GM19468 (cell line): ENCODE measurements around the gene ELMOD3.
A peak's percentile ranks its signal among the peaks of the same experiment; 100 is the strongest.
"Not testable (repeated sequence)": the region's sequence is repeated elsewhere in the genome, so short reads cannot be mapped to it uniquely, and the experiment has no call there.

ENCODE experiments used
- ATAC-seq: cut with Tn5 transposase; IDR thresholded peaks from one replicate; pipeline ENCODE4 v1.9.1; 2021; ENCODE audit warnings: mild to moderate bottlenecking, moderate library complexity, moderate number of reproducible peaks; ENCODE audit not compliant: unreplicated experiment; ENCODE audit errors: extremely low read depth

ELMOD3 gene

DNA sequence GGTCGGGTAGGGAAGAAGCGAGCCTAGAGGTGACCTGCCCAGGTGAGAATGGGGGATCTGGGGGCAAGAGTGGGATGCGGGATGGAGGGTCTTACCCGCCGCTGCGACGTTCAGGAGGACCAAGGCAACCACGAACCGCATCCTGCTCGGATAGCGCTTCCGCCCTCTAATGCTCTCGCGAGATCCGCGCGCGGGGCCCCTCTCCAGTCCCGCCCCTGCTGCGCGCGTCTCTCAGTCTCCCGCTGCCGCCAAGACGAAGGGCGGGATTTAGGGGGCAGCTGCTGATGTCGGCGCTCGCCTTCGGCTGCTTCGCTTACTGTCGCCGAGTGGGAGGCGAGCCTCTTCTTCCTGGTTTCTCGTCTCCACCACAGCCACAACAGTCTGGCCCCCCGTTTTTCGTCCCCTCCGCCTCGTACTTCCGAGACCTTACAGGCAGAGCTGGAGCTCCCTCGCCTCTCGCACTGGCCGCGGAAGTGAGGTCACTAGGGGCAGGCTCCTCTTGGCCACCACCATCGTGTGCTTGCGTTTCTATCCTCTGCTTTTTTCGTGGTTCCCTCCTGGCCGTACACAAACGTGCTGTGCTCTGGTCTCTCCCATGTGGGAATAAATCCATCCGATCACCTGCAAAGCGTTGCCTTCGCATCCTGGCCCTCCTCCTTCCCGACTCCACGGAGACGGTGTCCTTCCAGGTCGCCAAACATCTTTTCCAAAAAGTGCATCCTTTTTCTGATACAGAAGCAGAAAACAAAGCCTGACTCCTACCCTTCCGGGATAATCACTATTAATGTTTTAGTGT lies 26.5 kb upstream of the ELMOD3 start, which contains the start of gene TGOLN2:
Gene TGOLN2, minus strand, starts transcription at position 168 of the 796 bp plus-strand sequence. Its CDS starts 27 bp downstream, at position 141.
- ATAC-seq = peak; percentile 71

DNA sequence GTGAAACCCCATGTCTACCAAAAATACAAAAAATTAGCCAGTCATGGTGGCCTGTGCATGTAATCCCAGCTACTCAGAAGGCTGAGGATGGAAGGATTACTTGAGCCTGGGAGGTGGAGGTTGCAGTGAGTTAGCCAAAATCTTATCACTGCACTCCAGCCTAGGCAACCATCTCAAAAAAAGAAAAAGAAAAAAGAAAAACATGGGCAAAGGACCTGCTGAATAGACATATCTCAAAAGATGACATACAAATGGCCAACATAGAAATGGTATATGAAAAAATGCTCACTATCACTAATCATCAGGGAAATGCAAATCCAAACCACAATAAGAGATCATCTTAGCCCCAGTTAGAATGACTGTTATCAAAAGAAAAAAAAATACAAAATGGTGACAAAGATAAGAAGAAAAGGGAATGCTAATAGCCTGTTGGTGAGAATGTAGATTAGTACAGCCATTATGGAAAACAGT lies 25.4 kb upstream of the ELMOD3 start:
- ATAC-seq = no peak

DNA sequence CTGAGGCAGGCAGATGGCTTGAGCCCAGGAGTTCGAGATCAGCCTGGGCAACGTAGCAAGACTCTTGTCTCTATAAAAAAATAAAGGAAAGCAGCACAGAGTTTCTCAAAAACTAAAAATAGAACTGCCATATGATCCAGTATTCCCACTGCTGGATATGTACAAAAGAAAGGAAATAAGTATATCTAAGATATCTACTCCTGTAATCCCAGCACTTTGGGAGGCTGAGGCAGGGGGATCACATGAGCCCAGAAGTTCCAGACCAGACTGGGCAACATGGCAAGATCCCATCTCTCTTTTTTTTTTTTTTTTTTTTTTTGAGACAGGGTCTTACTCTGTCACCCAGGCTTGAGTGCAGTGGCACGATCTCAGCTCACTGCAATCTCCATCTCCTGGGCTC lies 24.9 kb upstream of the ELMOD3 start:
- not testable (repeated sequence) for ATAC-seq

DNA sequence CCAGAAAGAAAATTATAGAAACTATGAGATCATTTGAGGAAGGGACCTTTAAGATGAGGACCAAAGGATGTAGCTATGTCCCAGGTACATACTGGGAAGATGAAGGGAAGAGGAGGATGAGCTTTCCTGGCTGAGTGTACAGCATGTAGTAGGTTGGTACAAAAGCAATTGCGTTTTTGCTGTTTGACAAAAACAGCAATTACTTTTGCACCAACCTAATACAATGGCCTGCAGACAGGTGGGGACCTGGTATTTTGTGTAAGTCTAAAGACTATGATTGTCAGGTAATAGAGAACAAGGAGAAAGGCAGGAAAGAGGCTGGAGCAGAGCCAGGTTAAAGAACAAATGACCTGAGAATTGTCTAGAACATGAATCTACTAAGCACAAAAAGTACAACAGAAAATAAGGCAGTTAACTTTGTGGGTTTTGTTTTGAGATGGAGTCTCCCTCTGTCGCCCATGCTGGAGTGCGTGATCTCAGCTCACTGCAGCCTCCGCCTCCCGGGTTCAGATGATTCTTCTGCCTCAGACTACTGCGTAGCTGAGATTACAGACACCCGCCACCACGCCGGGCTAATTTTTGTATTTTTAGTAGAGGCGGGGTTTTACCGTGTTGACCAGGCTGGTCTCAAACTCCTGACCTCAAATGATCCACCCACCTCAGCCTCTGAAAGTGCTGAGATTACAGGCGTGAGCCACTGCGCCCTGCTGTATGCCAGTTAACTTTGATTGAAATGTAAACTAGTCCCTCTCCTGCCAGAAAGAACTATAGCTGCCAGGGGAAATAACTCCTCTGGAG lies 23.5 kb upstream of the ELMOD3 start:
- ATAC-seq = no peak

DNA sequence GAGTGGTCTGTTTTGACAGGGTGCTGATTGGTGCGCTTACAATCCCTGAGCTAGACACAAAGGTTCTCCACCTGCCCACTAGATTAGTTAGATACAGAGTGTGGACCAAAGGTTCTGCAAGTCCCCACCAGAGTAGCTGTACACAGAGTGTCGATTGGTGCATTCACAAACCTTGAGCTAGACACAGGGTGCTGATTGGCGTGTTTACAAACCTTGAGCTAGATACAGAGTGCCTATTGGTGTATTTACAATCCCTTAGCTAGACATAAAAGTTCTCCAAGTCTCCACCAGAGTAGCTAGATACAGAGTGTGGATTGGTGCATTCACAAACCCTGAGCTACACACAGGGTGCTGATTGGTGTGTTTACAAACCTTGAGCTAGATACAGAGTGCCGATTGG lies 20.7 kb upstream of the ELMOD3 start:
- ATAC-seq = not testable (repeated sequence)

DNA sequence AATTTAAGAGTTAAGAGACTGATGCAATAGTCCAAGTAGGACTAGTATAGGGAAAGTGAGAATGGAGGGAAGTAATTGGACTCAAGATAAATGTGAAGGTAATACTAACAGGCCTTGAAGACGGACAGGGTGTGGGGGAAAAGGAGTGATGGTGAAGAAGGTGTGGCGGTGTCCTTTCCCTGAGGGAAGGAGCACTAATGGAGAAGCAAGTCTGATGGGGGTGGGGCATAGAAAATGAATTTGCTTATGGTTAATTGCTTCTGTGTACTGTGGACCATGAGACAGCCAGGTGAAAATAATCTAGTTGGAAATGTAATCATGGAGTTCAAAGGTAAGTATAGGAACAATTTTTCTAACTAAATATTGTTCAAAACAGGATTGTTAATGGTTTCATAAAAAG lies 19.6 kb upstream of the ELMOD3 start:
- ATAC-seq = no peak

DNA sequence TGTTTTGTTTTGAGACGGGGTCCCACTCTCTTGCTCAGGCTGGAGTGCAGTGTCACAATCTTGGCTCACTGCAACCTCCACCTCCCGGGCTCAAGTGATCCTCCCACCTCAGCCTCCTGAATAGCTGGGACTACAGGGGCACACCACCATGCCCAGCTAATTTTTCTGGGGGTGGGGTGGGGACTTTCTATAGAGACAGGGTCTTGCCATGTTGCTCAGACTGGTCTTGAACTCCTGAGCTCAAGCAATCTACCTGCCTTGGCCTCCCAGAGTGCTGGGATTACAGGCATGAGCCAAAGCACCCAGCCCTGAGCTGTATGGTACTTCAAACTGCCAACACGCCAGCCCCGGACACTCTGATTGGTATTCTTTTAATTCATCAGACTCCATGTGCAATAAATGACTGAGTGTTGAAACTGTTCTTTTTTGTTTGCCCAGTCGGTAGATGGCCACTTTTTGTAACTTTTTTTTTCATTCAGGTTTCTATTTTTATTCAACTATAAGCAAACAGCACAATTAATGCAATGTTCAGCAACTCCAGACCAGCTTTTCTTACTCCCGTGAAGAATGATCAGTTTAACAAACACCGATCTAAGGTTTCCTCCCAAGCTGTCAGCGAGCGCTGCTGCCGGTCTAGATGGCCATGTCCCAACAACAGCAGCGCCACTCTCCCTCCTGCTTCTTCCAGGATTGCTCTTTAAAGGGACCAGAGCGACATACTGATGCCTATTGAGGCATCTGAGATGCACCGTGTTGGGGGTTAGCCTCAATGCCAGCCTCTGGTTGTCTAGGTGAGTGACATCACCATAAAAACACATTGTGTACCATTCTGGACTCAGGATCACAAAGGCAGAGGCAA lies 14.3 kb upstream of the ELMOD3 start:
- ATAC-seq = no peak

DNA sequence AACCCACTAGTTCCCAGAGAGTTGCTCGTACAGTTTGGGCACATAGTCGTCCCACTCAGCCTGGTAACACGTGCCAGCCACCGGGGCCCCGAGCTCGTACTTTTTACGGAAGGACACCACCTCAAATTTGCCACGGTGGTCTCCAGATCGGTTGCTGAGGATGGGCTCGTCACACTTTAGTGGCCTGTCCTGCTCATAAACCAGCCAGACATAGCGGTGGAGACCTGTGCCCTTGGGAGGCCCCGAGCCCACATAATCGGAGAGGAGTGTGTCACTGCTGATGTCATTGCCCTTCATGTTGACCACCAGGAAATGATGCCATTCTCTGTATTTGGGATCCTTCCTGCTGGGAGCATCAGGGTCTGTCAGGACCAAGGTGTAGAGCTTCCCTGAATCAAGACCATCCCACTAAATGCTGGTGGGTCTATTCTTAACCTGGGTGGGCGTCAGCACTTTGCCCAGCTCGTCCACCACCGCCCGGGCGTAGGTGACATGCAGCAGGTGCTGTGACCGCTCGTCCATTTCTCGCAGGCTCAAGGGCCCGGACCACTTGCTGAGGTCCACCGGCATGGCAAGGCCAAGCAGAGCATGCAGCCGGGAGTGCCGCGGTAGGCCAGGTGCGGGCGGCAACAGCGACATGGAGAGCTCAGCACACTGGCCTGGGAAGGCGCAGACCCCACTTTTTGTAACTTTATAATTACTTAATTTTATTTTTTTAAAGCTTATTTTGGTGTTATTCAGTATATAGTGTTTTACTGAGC lies 13.1 kb upstream of the ELMOD3 start:
- no peak for ATAC-seq

DNA sequence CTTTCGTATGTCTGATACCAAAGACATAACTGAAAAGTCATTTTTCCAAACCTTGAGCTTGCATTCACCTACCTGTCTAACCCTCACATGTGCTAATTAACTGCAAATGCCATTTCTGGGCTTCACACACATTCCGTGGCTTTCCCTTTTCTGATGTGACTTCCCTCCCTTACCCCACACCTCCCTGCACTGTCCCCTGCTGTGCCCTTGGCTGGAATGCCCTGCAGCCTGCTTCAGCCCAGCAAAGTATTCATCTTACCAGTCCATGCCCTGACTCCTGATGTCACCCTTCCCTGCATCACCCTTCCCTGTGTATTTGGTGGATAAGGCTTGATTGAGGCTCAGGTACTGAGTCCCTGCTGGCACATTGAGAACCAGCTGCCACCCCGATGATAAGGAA lies 12.4 kb upstream of the ELMOD3 start:
- ATAC-seq = no peak

DNA sequence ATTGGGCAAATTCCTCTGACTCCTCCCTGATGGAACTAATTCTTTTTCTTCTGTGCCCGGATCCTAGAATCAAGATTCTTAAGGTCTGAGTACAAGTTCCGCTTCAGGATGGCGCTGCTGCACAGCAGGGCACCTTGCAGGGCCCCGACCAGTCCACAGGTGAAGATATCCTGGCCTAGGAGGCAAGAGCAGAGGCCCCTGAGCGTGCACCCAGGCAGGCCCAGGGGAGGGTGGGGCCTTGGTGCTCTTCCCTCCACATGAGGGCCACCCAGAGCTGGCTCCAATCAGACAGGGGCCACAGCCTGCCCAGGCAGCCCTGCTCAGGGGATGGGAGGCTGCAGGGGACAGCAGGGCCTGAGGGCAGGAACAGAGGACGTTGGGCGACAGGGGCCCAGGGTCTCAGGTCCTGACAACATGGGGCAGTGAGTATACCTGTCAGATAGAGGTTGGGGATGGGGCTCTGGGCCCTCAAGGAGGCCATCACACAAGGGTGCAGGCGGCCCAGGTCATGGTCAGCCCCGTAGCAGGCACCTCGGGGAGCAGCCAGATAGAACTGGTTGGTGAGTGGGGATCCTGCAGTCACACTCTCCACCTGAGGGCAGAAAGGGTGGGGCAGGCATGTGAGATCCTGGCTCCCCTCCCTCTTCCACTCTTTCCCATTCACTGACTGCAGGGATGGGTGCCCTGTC lies 11.2 kb upstream of the ELMOD3 start:
- ATAC-seq = not testable (repeated sequence)

DNA sequence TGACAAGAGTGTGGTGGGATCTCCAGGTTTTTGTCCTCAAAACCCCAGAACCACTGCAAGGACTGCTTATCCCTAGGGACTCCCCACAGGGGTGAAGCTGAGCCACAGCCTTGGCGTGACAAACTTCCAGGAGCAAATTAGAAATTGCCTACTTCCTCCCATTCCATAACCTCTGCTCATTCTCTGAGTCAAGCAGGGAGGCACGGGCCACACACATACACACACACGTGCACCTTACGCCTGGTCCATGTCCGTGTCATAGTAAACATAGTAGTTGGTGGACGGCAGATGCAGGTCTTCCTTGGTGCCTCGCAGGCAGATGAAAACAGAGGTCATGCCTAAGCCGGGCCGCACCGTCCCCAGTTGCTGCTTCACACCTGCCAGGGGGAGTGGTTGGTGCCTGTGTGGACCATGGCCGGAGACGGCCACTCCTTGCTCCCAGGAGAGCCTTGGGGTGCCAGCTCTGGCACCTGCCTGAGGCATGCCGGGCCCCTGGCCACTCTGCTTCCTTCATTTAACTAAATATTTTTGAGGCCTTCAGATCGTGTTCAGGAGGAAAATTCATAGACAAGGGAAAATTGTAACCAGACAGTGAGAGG lies 10.1 kb upstream of the ELMOD3 start:
- ATAC-seq = no peak

DNA sequence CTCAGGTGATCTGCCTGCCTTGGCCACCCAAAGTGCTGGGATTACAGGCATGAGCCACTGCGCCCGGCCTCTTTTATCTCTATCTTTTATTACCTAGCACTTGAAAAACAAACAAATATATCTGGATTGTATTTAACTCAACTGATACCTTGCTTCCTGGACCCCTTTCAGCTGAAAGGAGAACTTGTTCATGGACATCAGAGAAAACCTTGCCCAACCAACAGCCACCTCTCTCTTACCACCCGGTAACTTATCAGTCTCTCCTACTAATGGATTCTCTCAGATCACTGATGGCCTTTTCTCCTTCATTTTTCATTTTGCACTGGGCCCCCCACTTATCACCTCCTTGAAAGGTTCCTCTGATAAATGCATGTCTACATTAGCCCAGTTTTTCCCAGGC lies 7.0 kb upstream of the ELMOD3 start:
- ATAC-seq = no peak

DNA sequence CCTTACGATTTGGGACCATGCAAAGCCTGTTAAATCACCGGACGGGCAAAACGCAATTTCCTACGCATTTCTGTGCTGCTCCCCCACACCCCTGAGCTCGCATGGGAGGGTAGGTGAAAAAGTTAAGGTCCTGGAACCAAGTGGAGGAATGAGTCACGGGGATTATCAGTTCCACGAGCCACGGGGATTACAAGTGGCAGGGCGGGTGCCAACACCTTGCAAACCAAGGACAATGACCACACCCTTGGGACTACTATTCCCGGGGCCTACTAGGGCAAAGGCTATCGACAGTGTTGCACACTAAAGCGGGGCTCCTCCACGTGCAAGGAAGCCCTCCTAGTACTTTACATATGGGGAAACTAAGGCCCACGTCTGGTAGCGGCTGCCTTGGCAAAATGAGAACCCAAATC lies 688 bp upstream of the ELMOD3 start:
- no peak for ATAC-seq

DNA sequence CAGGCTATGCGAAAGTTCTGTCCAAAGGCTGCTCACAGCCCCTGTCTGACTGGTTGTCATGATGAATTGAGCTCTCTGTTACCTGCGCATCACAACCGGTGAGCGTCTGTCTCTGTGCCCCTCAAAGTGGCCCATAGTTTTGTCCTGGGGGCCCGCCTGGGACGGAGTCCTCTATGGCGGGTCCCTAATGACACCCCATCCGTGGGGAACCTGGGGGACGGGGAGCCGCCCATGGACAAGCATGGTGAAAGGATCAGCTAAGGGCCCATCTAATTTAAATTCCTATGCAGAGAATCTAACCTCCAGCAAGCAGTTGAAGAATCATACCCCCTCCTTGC lies 473 bp downstream of the ELMOD3 start:
- no peak for ATAC-seq

DNA sequence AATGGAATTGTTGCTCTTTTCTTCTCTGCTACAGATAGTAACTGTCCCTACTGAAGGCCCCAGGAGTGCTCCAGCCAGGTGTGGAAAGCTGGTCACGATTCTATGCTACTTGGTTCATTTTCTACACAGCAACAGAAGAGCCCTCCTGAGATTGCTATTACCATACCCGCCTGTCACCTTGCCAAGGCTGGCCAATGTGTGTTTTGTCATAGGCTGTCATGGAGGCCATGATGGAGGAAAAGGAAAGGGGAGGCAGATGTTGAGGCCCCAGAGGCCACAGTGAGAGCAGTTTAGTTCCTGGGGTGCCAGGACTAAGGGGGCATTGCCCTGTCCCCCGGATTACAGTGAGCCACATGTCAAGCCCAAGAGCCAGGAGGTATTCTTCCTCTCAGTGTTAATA lies 952 bp downstream of the ELMOD3 start:
- no peak for ATAC-seq

DNA sequence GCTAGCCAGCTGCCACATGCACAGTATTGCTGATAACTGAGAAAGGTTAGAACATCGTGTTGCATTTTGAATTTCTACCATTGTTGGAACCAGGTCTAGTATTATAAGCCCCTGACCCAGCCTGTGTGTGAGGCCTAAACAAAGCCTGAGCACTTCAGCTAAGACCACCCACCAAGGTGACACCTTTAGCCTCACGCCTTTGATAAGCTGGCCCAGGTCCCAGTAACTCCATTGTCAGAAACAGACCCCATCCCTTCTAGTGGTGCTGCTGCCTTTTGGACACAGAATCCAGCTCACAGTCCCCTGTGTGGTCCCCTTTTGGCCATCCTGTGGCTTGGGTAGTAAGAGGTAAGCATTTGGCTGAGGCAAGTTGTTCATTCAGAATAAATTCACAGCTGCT lies 1.6 kb downstream of the ELMOD3 start:
- no peak for ATAC-seq

DNA sequence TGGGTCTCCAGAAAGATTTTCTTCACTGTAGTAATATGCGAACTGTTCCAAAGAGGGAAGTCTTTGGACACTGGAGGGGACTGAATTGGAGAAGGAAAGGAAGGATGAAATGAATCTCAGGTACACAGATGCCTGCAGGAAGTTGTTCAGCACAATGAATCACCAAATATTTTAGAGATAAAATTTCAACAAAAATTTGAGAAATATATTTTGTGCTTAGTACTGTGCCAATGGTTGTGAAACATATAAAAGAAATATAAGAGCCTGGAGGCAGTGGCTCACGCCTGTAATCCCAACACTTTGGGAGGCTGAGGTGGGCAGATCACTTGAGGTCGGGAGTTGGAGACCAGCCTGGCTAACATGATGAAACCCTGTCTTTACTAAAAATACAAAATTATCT lies 3.2 kb downstream of the ELMOD3 start:
- ATAC-seq = no peak

DNA sequence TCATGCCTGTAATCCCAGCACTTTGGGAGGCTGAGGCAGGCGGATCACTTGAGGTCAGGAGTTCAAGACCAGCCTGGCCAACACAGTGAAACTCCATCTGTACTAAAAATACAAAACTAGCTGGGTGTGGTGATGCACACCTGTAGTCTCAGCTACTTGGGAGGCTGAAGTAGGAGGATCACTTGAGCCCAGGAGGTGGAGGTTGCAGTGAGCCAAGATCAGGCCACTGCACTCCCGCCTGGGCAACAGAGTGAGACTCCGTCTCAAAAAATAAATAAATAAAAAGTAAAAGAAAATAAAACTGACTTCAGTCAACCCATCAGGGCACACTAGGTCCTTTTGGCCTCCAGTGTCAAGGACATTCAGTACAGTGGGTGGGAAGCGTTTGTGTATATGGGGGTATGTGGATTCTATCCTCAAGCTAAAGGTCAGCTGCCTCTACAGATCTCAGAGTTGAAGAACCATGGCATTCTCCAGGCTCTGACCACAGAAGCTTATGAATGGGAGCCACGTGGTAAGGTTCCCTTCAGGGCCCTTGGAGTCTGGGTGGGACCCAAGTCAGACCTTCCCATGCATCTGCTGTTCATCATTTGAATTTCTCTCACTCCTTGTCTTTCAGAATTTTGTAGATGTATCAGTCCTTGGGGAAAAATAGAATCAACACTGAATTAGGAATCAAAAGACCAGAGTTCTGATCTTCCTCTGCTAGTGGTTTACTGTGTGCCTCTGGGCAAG lies 8.3 kb downstream of the ELMOD3 start:
- ATAC-seq = not testable (repeated sequence)
